ENCODE results near the gene RNPS1.

DNA sequence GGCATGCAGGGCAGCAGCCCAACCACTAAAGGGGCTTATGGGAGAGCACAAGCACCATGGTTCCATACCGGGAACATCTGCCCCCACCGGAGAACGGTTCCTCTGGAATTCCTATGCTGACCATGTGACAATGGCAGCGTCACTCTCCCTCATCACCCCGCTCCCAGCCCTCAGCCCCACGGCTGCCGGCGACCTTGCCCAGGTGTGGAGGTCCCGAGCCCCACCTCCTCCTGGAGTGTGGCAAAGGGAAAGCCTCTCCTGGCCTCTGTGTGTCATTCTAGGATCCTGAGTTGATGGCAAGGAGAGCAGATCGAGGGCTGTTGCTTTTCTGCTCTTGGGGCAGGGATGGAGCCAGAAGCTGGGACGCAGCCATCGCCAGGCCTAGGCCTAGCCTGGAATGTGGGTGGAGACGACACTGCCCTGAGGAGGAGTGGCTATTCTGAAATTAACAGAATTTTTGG, 17.8 kb upstream of the RNPS1 start:
- TF ChIP-seq, protein P1, sequence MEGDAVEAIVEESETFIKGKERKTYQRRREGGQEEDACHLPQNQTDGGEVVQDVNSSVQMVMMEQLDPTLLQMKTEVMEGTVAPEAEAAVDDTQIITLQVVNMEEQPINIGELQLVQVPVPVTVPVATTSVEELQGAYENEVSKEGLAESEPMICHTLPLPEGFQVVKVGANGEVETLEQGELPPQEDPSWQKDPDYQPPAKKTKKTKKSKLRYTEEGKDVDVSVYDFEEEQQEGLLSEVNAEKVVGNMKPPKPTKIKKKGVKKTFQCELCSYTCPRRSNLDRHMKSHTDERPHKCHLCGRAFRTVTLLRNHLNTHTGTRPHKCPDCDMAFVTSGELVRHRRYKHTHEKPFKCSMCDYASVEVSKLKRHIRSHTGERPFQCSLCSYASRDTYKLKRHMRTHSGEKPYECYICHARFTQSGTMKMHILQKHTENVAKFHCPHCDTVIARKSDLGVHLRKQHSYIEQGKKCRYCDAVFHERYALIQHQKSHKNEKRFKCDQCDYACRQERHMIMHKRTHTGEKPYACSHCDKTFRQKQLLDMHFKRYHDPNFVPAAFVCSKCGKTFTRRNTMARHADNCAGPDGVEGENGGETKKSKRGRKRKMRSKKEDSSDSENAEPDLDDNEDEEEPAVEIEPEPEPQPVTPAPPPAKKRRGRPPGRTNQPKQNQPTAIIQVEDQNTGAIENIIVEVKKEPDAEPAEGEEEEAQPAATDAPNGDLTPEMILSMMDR (IDR thresholded peaks at IDR 0.05) = no peak
- TF ChIP-seq POLR2AphosphoS5 (IDR thresholded peaks at IDR 0.05; ENCODE audit: low read depth, low read length) (no peak), TAF1 (IDR thresholded peaks at IDR 0.05; ENCODE audit: borderline replicate concordance, low read depth, low read length) (no peak), TCF12 (IDR thresholded peaks at IDR 0.05) (no peak), NFIC (IDR thresholded peaks at IDR 0.05; ENCODE audit: borderline replicate concordance) (no peak), MXI1 (IDR thresholded peaks at IDR 0.05; ENCODE audit: low read depth, low read length) (no peak), EP300 (IDR thresholded peaks at IDR 0.05; ENCODE audit: borderline replicate concordance in 1 of 2, low read depth in 1 of 2, low read length in 1 of 2) (no peak), JUND (IDR thresholded peaks at IDR 0.05) (no peak), RFX5 (IDR thresholded peaks at IDR 0.05; ENCODE audit: low read length) (no peak), ELF1 (IDR thresholded peaks at IDR 0.05) (no peak), CHD2 (IDR thresholded peaks at IDR 0.05; ENCODE audit: low read length, partially characterized antibody) (no peak), YY1 (IDR thresholded peaks at IDR 0.05; ENCODE audit: low read depth) (no peak)
- TF ChIP-seq, protein P2, sequence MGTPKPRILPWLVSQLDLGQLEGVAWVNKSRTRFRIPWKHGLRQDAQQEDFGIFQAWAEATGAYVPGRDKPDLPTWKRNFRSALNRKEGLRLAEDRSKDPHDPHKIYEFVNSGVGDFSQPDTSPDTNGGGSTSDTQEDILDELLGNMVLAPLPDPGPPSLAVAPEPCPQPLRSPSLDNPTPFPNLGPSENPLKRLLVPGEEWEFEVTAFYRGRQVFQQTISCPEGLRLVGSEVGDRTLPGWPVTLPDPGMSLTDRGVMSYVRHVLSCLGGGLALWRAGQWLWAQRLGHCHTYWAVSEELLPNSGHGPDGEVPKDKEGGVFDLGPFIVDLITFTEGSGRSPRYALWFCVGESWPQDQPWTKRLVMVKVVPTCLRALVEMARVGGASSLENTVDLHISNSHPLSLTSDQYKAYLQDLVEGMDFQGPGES (IDR thresholded peaks at IDR 0.05; ENCODE audit: low read depth, low read length) = no peak
- TF ChIP-seq, protein P3, sequence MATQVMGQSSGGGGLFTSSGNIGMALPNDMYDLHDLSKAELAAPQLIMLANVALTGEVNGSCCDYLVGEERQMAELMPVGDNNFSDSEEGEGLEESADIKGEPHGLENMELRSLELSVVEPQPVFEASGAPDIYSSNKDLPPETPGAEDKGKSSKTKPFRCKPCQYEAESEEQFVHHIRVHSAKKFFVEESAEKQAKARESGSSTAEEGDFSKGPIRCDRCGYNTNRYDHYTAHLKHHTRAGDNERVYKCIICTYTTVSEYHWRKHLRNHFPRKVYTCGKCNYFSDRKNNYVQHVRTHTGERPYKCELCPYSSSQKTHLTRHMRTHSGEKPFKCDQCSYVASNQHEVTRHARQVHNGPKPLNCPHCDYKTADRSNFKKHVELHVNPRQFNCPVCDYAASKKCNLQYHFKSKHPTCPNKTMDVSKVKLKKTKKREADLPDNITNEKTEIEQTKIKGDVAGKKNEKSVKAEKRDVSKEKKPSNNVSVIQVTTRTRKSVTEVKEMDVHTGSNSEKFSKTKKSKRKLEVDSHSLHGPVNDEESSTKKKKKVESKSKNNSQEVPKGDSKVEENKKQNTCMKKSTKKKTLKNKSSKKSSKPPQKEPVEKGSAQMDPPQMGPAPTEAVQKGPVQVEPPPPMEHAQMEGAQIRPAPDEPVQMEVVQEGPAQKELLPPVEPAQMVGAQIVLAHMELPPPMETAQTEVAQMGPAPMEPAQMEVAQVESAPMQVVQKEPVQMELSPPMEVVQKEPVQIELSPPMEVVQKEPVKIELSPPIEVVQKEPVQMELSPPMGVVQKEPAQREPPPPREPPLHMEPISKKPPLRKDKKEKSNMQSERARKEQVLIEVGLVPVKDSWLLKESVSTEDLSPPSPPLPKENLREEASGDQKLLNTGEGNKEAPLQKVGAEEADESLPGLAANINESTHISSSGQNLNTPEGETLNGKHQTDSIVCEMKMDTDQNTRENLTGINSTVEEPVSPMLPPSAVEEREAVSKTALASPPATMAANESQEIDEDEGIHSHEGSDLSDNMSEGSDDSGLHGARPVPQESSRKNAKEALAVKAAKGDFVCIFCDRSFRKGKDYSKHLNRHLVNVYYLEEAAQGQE (IDR thresholded peaks at IDR 0.05; ENCODE audit: low read depth, low read length) = no peak

Data from SK-N-SH (cell line).